HepG2 (cell line): Measurements from ENCODE around the gene PUS1. TPM values are rescaled to one million over a fixed set of nuclear protein-coding genes. Genes with fewer than 3 reads are reported as not detected.

ENCODE experiments used
- ATF7 ChIP-seq, 2 experiments: fragments of 450-650 bp in 1 of 2; sonication (generic) in 1 of 2; formaldehyde crosslinking in 1 of 2; IDR thresholded peaks; 2 replicates each; pipeline versions ENCODE4 v1.4.0 to v1.6.1; 2016 to 2020; ENCODE audit warnings: antibody characterized with exemption in 1 of 2, mild to moderate bottlenecking in 1 of 2, missing genetic modification reagents in 1 of 2
- BRCA1 ChIP-seq: sonication (generic); formaldehyde crosslinking; IDR thresholded peaks from 2 replicates; pipeline ENCODE4 v1.4.0; 2020; ENCODE audit warnings: missing genetic modification reagents
- CREB1 ChIP-seq, 2 experiments: fragments of 450-650 bp in 1 of 2; IDR thresholded peaks; 2 replicates each; pipeline ENCODE4 v1.6.1; 2016 to 2017; ENCODE audit warnings: control low read depth in 1 of 2, mild to moderate bottlenecking in 1 of 2, missing compliant biosample characterization in 1 of 2, missing genetic modification characterization in 1 of 2
- ETV6 ChIP-seq: sonication (generic); formaldehyde crosslinking; conservative IDR thresholded peaks from 2 replicates; pipeline ENCODE4 v1.4.0; 2020; ENCODE audit warnings: missing genetic modification reagents
- IKZF1 ChIP-seq: fragments of 450-650 bp; IDR thresholded peaks from 2 replicates; pipeline ENCODE4 v1.7.1; 2016
- MXD4 ChIP-seq: IDR thresholded peaks from 2 replicates; pipeline ENCODE4 v1.6.1; 2016; ENCODE audit warnings: mild to moderate bottlenecking, missing biosample characterization, missing genetic modification reagents
- NR2C2 ChIP-seq: sonication (generic); formaldehyde crosslinking; IDR thresholded peaks from 2 replicates; pipeline ENCODE4 v1.4.0; 2020; ENCODE audit warnings: missing genetic modification reagents, mild to moderate bottlenecking, moderate library complexity, borderline replicate concordance
- PRDM4 ChIP-seq: sonication (generic); formaldehyde crosslinking; IDR thresholded peaks from 2 replicates; pipeline ENCODE4 v1.9.0; 2021; ENCODE audit warnings: missing genetic modification reagents, borderline replicate concordance
- SPEN ChIP-seq: sonication (generic); formaldehyde crosslinking; IDR thresholded peaks from 2 replicates; pipeline ENCODE4 v1.5.1; 2020; ENCODE audit warnings: low read depth, mild to moderate bottlenecking, missing genetic modification reagents
- SRSF4 ChIP-seq: fragments of 200-400 bp; formaldehyde crosslinking; IDR thresholded peaks from one replicate; pipeline ENCODE4 v1.6.1; 2018; ENCODE audit warnings: mild to moderate bottlenecking, low read depth, low read length, moderate library complexity; ENCODE audit not compliant: poor library complexity, severe bottlenecking
- ZBED4 ChIP-seq: sonication (generic); formaldehyde crosslinking; IDR thresholded peaks from 2 replicates; pipeline ENCODE4 v1.4.0; 2020; ENCODE audit warnings: missing genetic modification reagents, borderline replicate concordance
- ZBTB38 ChIP-seq: sonication (generic); formaldehyde crosslinking; IDR thresholded peaks from 2 replicates; pipeline ENCODE4 v1.5.1; 2020; ENCODE audit warnings: mild to moderate bottlenecking, missing genetic modification reagents
- ZC3H4 ChIP-seq: sonication (generic); formaldehyde crosslinking; IDR thresholded peaks from 2 replicates; pipeline ENCODE4 v1.4.0; 2020; ENCODE audit warnings: missing genetic modification reagents, borderline replicate concordance
- ZNF44 ChIP-seq: sonication (generic); formaldehyde crosslinking; IDR thresholded peaks from 2 replicates; pipeline ENCODE4 v1.5.1; 2020; ENCODE audit warnings: mild to moderate bottlenecking, missing genetic modification reagents
- ZNF484 ChIP-seq: sonication (generic); formaldehyde crosslinking; IDR thresholded peaks from 2 replicates; pipeline ENCODE4 v1.5.1; 2020; ENCODE audit warnings: mild to moderate bottlenecking, low read depth, missing genetic modification reagents, borderline replicate concordance
- ZNF639 ChIP-seq: conservative IDR thresholded peaks from 2 replicates; pipeline ENCODE4 v1.6.1; 2018; ENCODE audit warnings: missing genetic modification reagents
- ZNF710 ChIP-seq: sonication (generic); formaldehyde crosslinking; IDR thresholded peaks from 2 replicates; pipeline ENCODE4 v1.5.0; 2020; ENCODE audit warnings: mild to moderate bottlenecking, missing genetic modification reagents, borderline replicate concordance
- ZNF850 ChIP-seq: sonication (generic); formaldehyde crosslinking; conservative IDR thresholded peaks from 2 replicates; pipeline ENCODE4 v1.9.0; 2021; ENCODE audit warnings: mild to moderate bottlenecking, missing genetic modification reagents
- polyA plus RNA-seq, 8 experiments: library from polyadenylated mRNA; depleted of rRNA in 3 of 8; stranded (reverse) in 7 of 8; unstranded in 1 of 8; fragments of >200 nt; fragmentation: Illumina TruSeq in 4 of 8; extraction: Trizol in 4 of 8; gene quantifications; 2 replicates each; pipeline versions ENCODE4 v1.2.1 to v1.2.3, GENCODE V29; 2011 to 2016; ENCODE audit warnings: low read depth in 4 of 8, missing spikeins in 1 of 8, mixed read lengths in 1 of 8; ENCODE audit not compliant: insufficient read depth in 1 of 8
- total RNA-seq, 5 experiments: library from RNA; depleted of rRNA; stranded (reverse); fragments of >200 nt; fragmentation: Illumina TruSeq; extraction: Trizol; gene quantifications; 2 replicates each; pipeline ENCODE4 v1.2.3, GENCODE V29; 2016; ENCODE audit warnings: low read depth in 1 of 5

The PUS1 gene
- total and polyA plus RNA-seq, 2 of the 13 experiments (the other 11 are each of a cell fraction or from before 2014, with no cell fraction given) = 19.2 to 24.7 TPM

GRCh38 chr12:131949431-131950181, 20.5 kb downstream of the PUS1 start, which contains the start of gene EP400 (continued):
- TF ChIP-seq SRSF4 = no peak
- 0 out of 2 replicates have a peak, but pooled peaks have one; percentile 47 for TF ChIP-seq ZBED4 (CRISPR knock-in tag)
- TF ChIP-seq PRDM4 (CRISPR knock-in tag) = no peak
- peak; percentile 69; the same call in 1 of the 2 replicates for TF ChIP-seq NR2C2
- TF ChIP-seq BRCA1 (CRISPR knock-in tag) = no peak; the same call in 1 of the 2 replicates
- TF ChIP-seq ZNF44 (CRISPR knock-in tag) = no peak
- no peak for TF ChIP-seq ZNF710 (CRISPR knock-in tag)
- TF ChIP-seq ZNF484 = no peak
- TF ChIP-seq ATF7 (IDR thresholded peaks at IDR 0.05) = no peak
- no peak for TF ChIP-seq ATF7 (CRISPR knock-in tag; IDR thresholded peaks at IDR 0.05)
- TF ChIP-seq SPEN (CRISPR knock-in tag) = peak; percentile 91
- TF ChIP-seq MXD4 (CRISPR knock-in tag) = 0 out of 2 replicates have a peak, but pooled peaks have one; percentile 31
- TF ChIP-seq ZBTB38 = no peak; the same call in 1 of the 2 replicates
- 0 out of 2 replicates have a peak, but pooled peaks have one; percentile 23 for TF ChIP-seq ETV6
- peak; percentile 21; the same call in 1 of the 2 replicates for TF ChIP-seq CREB1 (IDR thresholded peaks at IDR 0.05)
- no peak for TF ChIP-seq CREB1 (CRISPR knock-in tag; IDR thresholded peaks at IDR 0.05)
- TF ChIP-seq IKZF1 = no peak
- TF ChIP-seq ZNF850 (CRISPR knock-in tag) = no peak
- TF ChIP-seq ZC3H4 = no peak
- peak; percentile 80; the same call in 1 of the 2 replicates for TF ChIP-seq ZNF639 (CRISPR knock-in tag)
